22Rv1 (cell line): ENCODE results near the gene HOXD3.

Experiments used
- H3K27ac ChIP-seq: fragments of 450-650 bp; 2 replicates; pipeline ENCODE4 v1.5.1; 2017
- CTCF ChIP-seq: fragments of 450-650 bp; IDR thresholded peaks from 2 replicates; pipeline ENCODE4 v1.5.1; 2017; ENCODE audit warnings: mild to moderate bottlenecking
- ZFX ChIP-seq: fragments of 450-650 bp; IDR thresholded peaks from 2 replicates; pipeline ENCODE4 v1.6.1; 2017; ENCODE audit warnings: antibody characterized with exemption, borderline replicate concordance

HOXD3 gene

DNA sequence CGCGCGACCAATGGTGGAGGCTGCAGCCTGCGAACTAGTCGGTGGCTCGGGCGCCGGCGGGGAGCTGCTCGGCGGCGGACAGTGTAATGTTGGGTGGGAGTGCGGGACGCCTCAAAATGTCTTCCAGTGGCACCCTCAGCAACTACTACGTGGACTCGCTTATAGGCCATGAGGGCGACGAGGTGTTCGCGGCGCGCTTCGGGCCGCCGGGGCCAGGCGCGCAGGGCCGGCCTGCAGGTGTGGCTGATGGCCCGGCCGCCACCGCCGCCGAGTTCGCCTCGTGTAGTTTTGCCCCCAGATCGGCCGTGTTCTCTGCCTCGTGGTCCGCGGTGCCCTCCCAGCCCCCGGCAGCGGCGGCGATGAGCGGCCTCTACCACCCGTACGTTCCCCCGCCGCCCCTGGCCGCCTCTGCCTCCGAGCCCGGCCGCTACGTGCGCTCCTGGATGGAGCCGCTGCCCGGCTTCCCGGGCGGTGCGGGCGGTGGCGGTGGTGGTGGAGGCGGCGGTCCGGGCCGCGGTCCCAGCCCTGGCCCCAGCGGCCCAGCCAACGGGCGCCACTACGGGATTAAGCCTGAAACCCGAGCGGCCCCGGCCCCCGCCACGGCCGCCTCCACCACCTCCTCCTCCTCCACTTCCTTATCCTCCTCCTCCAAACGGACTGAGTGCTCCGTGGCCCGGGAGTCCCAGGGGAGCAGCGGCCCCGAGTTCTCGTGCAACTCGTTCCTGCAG lies 34.3 kb upstream of the HOXD3 start, which contains the start of gene HOXD9:
Gene HOXD9 (plus strand): TSS at position 37 of the 728 bp plus-strand sequence. CDS start 50 bp downstream, at position 87.
- TF ChIP-seq CTCF = no peak
- no peak for TF ChIP-seq ZFX
- no peak within 1 kb of the TSS for H3K27ac ChIP-seq

GRCh38 chr2:176123411-176124109 lies 33.5 kb upstream of the HOXD3 start:
- H3K27ac ChIP-seq = no peak overlapping the region
- no peak for TF ChIP-seq CTCF

- TF ChIP-seq ZFX (no peak), CTCF (no peak)
- no peak overlapping the region for H3K27ac ChIP-seq
Measured at GRCh38 chr2:176124110-176124946, 32.8 kb upstream of the HOXD3 start.

DNA sequence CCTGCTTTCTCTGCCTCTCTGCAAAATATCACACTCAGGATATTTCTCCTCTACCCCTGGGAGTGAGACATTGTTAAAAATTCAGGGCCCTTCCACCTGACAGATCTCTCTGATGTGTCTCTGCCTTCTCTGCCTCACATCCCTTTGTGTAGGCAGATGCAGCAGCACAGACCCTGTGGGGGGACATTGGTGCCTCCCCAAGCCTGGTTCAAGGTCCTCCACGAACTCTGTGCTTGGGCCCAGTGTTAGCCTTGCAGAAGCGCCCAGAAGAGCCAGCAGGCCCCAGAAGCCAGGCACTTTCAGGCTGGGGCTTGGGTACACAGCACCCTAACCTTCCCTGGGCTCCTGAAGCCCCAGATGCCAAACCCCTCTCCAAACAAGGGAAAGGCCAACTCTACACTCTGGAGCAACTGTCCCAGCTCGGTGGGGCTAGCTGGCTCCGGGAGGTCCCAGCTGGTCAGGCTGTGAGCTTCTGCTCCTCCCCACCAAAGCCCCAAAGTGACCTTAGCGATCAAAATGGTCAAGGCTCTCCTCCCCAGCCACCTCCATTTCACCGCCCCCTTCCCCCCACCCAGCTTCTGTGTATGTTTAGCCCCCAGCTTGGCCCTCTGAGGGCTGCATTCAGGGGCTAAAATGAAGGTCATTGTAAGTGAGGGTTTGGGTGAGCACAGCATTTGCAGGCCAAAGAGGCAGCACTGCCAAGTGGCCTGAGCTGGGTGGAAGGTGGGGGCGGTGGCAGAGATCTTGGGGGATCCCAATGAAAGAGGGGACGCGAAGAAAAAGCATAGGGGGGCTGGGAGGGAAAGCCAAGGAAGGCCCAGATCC lies 31.9 kb upstream of the HOXD3 start:
- TF ChIP-seq CTCF (no peak), ZFX (no peak)
- H3K27ac ChIP-seq = no peak overlapping the region

DNA sequence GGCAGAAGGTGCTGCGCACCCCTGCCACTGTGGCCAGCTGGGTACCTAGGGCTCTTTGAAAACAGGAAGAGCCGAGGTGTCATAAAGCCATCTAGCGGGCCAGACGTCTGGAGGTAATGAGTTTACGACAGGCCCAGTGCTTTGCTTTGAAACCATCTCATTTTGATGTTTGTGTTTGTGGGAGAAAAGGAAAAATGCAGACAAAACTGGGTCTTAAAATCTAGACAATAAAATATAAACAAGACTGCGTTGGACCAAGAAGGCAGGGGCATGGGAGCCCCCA lies 31.4 kb upstream of the HOXD3 start:
- no peak overlapping the region for H3K27ac ChIP-seq
- TF ChIP-seq CTCF (no peak), ZFX (no peak)

DNA sequence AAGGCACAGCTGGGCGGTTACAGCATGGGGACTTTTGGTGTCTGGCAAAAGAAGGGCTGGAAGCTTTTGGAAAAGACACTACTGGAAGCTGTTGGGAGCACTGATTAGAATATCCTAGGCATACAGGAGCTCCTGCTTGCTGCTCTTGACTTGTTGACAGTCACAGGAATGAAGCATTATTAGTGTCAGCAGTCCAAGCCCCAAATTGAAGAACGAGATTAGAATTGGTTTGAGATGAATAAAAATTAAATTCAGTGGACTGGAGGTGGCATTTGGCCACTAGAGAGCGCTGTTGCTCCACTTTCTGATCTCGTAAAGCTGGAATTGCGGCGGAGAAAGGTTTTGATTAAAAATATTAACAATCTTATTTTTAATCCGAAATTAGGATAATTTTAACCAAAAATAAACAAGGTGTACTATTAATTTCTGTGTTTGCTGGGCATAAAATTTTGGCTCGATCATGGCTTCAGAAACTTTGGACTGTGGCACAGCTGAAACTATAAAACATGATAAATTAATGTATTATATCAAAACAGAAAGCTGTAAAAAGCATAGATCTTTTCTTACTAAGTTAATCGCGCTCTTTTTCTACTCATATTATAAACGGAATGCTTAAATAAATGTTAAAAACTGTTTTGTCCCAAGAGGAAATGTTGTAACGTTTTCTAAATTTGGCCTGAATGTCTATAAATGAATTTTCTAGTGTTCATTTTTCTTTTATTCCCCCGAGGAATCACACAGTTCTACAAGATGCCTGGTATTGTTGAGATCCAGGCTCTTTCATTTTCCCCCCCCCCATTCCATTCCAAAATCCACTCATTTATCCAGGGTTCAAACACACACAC lies 30.0 kb upstream of the HOXD3 start:
- TF ChIP-seq CTCF (peak; percentile 72), ZFX (no peak)
- H3K27ac ChIP-seq = no peak overlapping the region
